HepG2 (cell line): ENCODE data around the gene MYD88. TPM values are rescaled to one million over a fixed set of nuclear protein-coding genes. Genes with fewer than 3 reads are reported as not detected.
A peak's percentile ranks its signal among the peaks of the same experiment; 100 is the strongest.

Experiments
- EHMT2 ChIP-seq: fragments of 200-600 bp; sonication (generic); IDR thresholded peaks from 2 replicates; pipeline ENCODE4 v1.7.0; 2017; ENCODE audit warnings: antibody characterized with exemption, low read depth, low read length, borderline replicate concordance
- GABPB1 ChIP-seq: IDR thresholded peaks from 2 replicates; pipeline ENCODE4 v1.6.1; 2016; ENCODE audit warnings: mild to moderate bottlenecking, missing genetic modification reagents, moderate library complexity, missing compliant biosample characterization
- HOXD1 ChIP-seq: sonication (generic); formaldehyde crosslinking; IDR thresholded peaks from 2 replicates; pipeline ENCODE4 v1.5.0; 2020; ENCODE audit warnings: missing genetic modification reagents
- IRF2 ChIP-seq: IDR thresholded peaks from 2 replicates; pipeline ENCODE4 v1.6.1; 2018; ENCODE audit warnings: missing genetic modification reagents, missing compliant biosample characterization
- IRX3 ChIP-seq: sonication (generic); formaldehyde crosslinking; IDR thresholded peaks from 2 replicates; pipeline ENCODE4 v1.8.1; 2023; ENCODE audit warnings: mild to moderate bottlenecking, low read depth, missing genetic modification reagents, borderline replicate concordance
- PBX2 ChIP-seq: IDR thresholded peaks from 2 replicates; pipeline ENCODE4 v1.6.1; 2016; ENCODE audit warnings: control low read depth
- SOX6 ChIP-seq, 2 experiments: fragments of 450-650 bp in 1 of 2; sonication (generic) in 1 of 2; formaldehyde crosslinking in 1 of 2; IDR thresholded peaks; 2 replicates each; pipeline versions ENCODE4 v1.4.0 to v1.6.1; 2017 to 2020; ENCODE audit warnings: antibody characterized with exemption in 1 of 2, mild to moderate bottlenecking in 1 of 2, missing genetic modification reagents in 1 of 2
- SPEN ChIP-seq: sonication (generic); formaldehyde crosslinking; IDR thresholded peaks from 2 replicates; pipeline ENCODE4 v1.5.1; 2020; ENCODE audit warnings: low read depth, mild to moderate bottlenecking, missing genetic modification reagents
- ZKSCAN5 ChIP-seq: sonication (generic); formaldehyde crosslinking; IDR thresholded peaks from 2 replicates; pipeline ENCODE4 v1.5.1; 2020; ENCODE audit warnings: mild to moderate bottlenecking, missing genetic modification reagents
- ZNF101 ChIP-seq: sonication (generic); formaldehyde crosslinking; IDR thresholded peaks from 2 replicates; pipeline ENCODE4 v1.4.0; 2020; ENCODE audit warnings: mild to moderate bottlenecking, low read depth, missing genetic modification reagents, borderline replicate concordance
- ZNF138 ChIP-seq: sonication (generic); formaldehyde crosslinking; IDR thresholded peaks from 2 replicates; pipeline ENCODE4 v1.5.0; 2020; ENCODE audit warnings: mild to moderate bottlenecking, low read depth, missing genetic modification reagents
- ZNF17 ChIP-seq: sonication (generic); formaldehyde crosslinking; IDR thresholded peaks from 2 replicates; pipeline ENCODE4 v1.5.0; 2020; ENCODE audit warnings: mild to moderate bottlenecking, missing genetic modification reagents
- ZNF407 ChIP-seq: sonication (generic); formaldehyde crosslinking; IDR thresholded peaks from one replicate; pipeline ENCODE4 v1.5.1; 2020; ENCODE audit warnings: mild to moderate bottlenecking, missing genetic modification reagents; ENCODE audit errors: not compliant biosample characterization
- ZNF512B ChIP-seq: sonication (generic); formaldehyde crosslinking; IDR thresholded peaks from 2 replicates; pipeline ENCODE4 v1.5.1; 2020; ENCODE audit warnings: missing genetic modification reagents, mild to moderate bottlenecking, borderline replicate concordance
- ZSCAN29 ChIP-seq: sonication (generic); formaldehyde crosslinking; conservative IDR thresholded peaks from 2 replicates; pipeline ENCODE4 v1.4.0; 2020; ENCODE audit warnings: mild to moderate bottlenecking, missing genetic modification reagents
- polyA plus RNA-seq, 8 experiments: library from polyadenylated mRNA; depleted of rRNA in 3 of 8; stranded (reverse) in 7 of 8; unstranded in 1 of 8; fragments of >200 nt; fragmentation: Illumina TruSeq in 4 of 8; extraction: Trizol in 4 of 8; gene quantifications; 2 replicates each; pipeline versions ENCODE4 v1.2.1 to v1.2.3, GENCODE V29; 2011 to 2016; ENCODE audit warnings: low read depth in 4 of 8, missing spikeins in 1 of 8, mixed read lengths in 1 of 8; ENCODE audit not compliant: insufficient read depth in 1 of 8
- total RNA-seq, 5 experiments: library from RNA; depleted of rRNA; stranded (reverse); fragments of >200 nt; fragmentation: Illumina TruSeq; extraction: Trizol; gene quantifications; 2 replicates each; pipeline ENCODE4 v1.2.3, GENCODE V29; 2016; ENCODE audit warnings: low read depth in 1 of 5

The MYD88 gene
- total and polyA plus RNA-seq, 2 of the 13 experiments (the other 11 are each of a cell fraction or from before 2014, with no cell fraction given): 7.6 to 32.7 TPM

- no peak for TF ChIP-seq ZNF407 (CRISPR knock-in tag)
- TF ChIP-seq ZSCAN29 (CRISPR knock-in tag): peak; percentile 76; the same call in 1 of the 2 replicates
- TF ChIP-seq IRF2 (CRISPR knock-in tag): peak; percentile 93
- TF ChIP-seq IRX3 (CRISPR knock-in tag): no peak
- no peak for TF ChIP-seq SOX6 (IDR thresholded peaks at IDR 0.05)
- TF ChIP-seq SOX6 (CRISPR knock-in tag; IDR thresholded peaks at IDR 0.05): peak; percentile 94
- no peak for TF ChIP-seq ZKSCAN5 (CRISPR knock-in tag)
- TF ChIP-seq PBX2 (CRISPR knock-in tag): no peak
- no peak for TF ChIP-seq ZNF101
- TF ChIP-seq SPEN (CRISPR knock-in tag): peak; percentile 46; the same call in 1 of the 2 replicates
- TF ChIP-seq ZNF138 (CRISPR knock-in tag): no peak
- TF ChIP-seq HOXD1 (CRISPR knock-in tag): peak; percentile 82
- TF ChIP-seq EHMT2: no peak
- TF ChIP-seq GABPB1 (CRISPR knock-in tag): no peak
- no peak for TF ChIP-seq ZNF512B (CRISPR knock-in tag)
- no peak for TF ChIP-seq ZNF17 (CRISPR knock-in tag)
Measured at GRCh38 chr3:38133557-38134405, 4.7 kb upstream of the MYD88 start (continued).
